ENCODE data around the gene SPATA2L. TPM values are rescaled to one million over a fixed set of nuclear protein-coding genes. Genes with fewer than 3 reads are reported as not detected.
"Not testable (repeated sequence)": the region's sequence is repeated elsewhere in the genome, so short reads cannot be mapped to it uniquely, and the experiment has no call there.

SPATA2L gene
- total RNA-seq, 1 donor from 2014 or later = 16.2 TPM

DNA sequence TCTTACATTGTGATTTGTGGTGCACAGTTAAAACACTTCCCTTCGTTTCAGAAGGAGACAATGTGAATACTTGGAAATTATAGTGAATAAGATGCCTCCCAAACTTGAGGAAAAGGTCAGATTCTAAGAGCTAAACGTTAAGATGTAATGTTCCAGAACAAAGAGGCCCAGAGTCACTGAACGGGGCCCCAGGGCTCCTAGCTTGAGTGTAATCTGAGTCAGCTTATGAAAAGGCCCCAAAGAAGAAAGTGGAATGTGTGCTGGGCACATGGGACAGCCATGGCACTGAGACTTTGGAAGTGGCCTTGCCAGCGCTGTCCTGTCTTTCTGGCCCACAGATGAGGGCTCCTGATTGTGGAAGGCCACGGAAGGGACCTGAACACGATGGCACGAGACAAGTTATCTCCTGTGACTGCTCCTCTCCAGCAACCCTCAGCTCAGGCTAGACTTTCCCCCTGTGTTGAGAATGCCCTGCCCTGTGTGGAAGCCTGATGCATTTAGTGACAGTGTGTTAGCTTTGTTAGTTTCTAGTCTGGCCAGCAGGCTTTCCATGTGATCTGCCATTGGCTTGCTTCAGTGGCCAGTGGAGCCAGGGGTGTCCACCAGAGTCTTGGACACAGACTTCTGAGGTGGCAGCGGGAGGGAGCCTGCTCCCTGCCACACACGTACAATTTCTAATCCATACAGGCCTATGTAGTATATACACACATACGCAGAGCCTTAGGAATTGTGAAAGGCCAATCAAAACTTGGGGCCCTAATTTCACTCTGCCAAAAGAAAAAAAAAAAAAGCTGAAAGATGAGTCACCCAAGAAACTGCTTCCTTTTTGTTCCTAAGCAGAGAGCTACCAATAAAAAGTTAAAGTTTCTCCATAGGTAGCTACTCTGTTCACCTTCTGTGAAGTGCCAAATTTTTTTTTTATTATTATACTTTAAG is 30.7 kb downstream of the SPATA2L start:
- intact Hi-C loops (cut with DNase I) = no loop called here
- Histone ChIP-seq H3K27me3 (no peaks in the 10 kb centered on the region), H3K36me3 (no peaks in the 10 kb centered on the region), H3K27ac (no peak overlapping the region), H3K4me3 (no peak overlapping the region), H3K9me3 (no peaks in the 10 kb centered on the region), H3K4me1 (peaks cover 4% of the 10 kb centered on the region)
- TF ChIP-seq POLR2AphosphoS5 (IDR thresholded peaks at IDR 0.05; ENCODE audit: insufficient read depth in 1 of 2, low read depth in 1 of 2) = no peak
- TF ChIP-seq, protein P1, sequence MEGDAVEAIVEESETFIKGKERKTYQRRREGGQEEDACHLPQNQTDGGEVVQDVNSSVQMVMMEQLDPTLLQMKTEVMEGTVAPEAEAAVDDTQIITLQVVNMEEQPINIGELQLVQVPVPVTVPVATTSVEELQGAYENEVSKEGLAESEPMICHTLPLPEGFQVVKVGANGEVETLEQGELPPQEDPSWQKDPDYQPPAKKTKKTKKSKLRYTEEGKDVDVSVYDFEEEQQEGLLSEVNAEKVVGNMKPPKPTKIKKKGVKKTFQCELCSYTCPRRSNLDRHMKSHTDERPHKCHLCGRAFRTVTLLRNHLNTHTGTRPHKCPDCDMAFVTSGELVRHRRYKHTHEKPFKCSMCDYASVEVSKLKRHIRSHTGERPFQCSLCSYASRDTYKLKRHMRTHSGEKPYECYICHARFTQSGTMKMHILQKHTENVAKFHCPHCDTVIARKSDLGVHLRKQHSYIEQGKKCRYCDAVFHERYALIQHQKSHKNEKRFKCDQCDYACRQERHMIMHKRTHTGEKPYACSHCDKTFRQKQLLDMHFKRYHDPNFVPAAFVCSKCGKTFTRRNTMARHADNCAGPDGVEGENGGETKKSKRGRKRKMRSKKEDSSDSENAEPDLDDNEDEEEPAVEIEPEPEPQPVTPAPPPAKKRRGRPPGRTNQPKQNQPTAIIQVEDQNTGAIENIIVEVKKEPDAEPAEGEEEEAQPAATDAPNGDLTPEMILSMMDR (IDR thresholded peaks at IDR 0.05) = no peak
- no peak for TF ChIP-seq POLR2A (IDR thresholded peaks at IDR 0.05)
- no peak for DNase-seq (ENCODE audit: extremely low spot score in 2 of 2)

DNA sequence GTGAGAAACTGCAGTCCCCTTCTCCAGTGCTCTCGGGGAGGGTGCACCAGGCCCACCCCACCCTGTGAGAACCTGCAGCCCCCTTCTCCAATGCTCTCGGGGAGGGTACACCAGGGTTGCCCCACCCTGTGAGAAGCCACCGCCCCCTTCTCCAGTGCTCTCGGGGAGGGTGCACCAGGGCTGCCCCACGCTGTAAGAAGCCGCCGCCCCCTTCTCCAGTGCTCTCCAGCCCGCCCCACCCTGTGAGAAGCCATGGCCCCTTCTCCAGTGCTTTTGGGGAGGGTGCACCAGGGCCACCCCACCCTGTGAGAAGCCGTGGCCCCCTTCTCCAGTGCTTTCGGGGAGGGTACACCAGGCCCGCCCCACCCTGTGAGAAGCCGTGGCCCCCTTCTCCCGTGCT is 31.8 kb downstream of the SPATA2L start:
- H3K27ac ChIP-seq = no peak overlapping the region
- H3K9me3 ChIP-seq = no peaks in the 10 kb centered on the region
- TF ChIP-seq, protein P1 (IDR thresholded peaks at IDR 0.05) = no peak
- TF ChIP-seq POLR2A (IDR thresholded peaks at IDR 0.05) (no peak), POLR2AphosphoS5 (IDR thresholded peaks at IDR 0.05; ENCODE audit: insufficient read depth in 1 of 2, low read depth in 1 of 2) (no peak)
- DNase-seq (ENCODE audit: extremely low spot score in 2 of 2) = no peak
- no peaks in the 10 kb centered on the region for H3K27me3 ChIP-seq
- H3K4me1 ChIP-seq = peaks cover 4% of the 10 kb centered on the region
- no peaks in the 10 kb centered on the region for H3K36me3 ChIP-seq
- H3K4me3 ChIP-seq = no peak overlapping the region
- intact Hi-C loops (cut with DNase I) = no loop called here

DNA sequence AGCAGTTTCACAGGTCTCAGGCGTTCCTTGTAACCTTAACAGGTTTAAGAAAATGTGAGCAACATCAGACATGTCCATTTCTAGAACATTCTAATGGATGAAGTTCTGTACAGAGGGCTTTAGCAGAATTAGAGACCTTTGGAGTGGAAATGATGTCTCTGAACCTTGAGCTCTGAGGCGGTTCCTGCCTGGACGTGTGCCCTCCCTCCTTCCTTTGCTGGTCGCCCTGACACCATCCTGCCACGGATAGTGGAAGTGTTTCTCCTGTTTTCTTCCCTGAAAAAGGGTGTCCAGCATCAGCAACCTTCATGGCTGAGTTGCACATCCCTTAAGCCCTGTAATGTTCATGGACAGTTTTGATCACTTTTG is 32.7 kb downstream of the SPATA2L start:
- Histone ChIP-seq H3K4me3 (no peak overlapping the region), H3K27ac (no peak overlapping the region)
- TF ChIP-seq POLR2AphosphoS5 (IDR thresholded peaks at IDR 0.05; ENCODE audit: insufficient read depth in 1 of 2, low read depth in 1 of 2) (no peak), POLR2A (IDR thresholded peaks at IDR 0.05) (no peak)
- TF ChIP-seq, protein P1 (IDR thresholded peaks at IDR 0.05) = no peak

DNA sequence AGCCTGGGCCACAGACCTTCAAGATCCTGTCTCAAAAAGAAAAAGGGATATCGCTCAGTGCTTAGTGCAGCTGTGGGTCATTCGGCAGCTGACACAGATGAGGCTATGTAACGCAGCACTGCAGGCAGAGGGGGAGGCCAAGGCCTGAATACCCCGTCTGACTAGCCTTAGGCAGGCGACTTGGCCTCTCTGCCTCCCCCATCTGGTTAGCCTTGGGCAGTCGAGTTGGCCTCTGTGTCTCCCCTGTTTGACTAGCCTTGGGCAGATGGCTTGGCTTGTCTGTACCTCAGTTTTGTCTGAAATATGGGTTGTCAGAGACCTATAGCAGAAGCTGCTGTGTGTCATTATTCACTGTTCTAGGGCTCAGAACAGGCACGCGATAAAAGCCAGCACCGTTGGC is 33.9 kb downstream of the SPATA2L start:
- peaks cover 0 to 10% of the 10 kb centered on the region in 2 donors for H3K36me3 ChIP-seq
- intact Hi-C loops (cut with DNase I) = no loop called here
- H3K4me1 ChIP-seq = peaks cover 4% of the 10 kb centered on the region
- no peak overlapping the region for H3K27ac ChIP-seq
- H3K27me3 ChIP-seq = no peaks in the 10 kb centered on the region
- H3K9me3 ChIP-seq = no peaks in the 10 kb centered on the region
- H3K4me3 ChIP-seq = no peak overlapping the region
- TF ChIP-seq POLR2A (IDR thresholded peaks at IDR 0.05) (no peak), POLR2AphosphoS5 (IDR thresholded peaks at IDR 0.05; ENCODE audit: insufficient read depth in 1 of 2, low read depth in 1 of 2) (no peak)
- TF ChIP-seq, protein P1 (IDR thresholded peaks at IDR 0.05) = no peak
- no peak for DNase-seq (ENCODE audit: extremely low spot score in 2 of 2)

More for the DNA sequence above, 32.7 kb downstream of the SPATA2L start:
- Histone ChIP-seq H3K4me1 (peaks cover 4% of the 10 kb centered on the region), H3K27me3 (no peaks in the 10 kb centered on the region), H3K36me3 (no peaks in the 10 kb centered on the region), H3K9me3 (no peaks in the 10 kb centered on the region)
- intact Hi-C loops (cut with DNase I) = no loop called here
- DNase-seq (ENCODE audit: extremely low spot score in 2 of 2) = no peak

DNA sequence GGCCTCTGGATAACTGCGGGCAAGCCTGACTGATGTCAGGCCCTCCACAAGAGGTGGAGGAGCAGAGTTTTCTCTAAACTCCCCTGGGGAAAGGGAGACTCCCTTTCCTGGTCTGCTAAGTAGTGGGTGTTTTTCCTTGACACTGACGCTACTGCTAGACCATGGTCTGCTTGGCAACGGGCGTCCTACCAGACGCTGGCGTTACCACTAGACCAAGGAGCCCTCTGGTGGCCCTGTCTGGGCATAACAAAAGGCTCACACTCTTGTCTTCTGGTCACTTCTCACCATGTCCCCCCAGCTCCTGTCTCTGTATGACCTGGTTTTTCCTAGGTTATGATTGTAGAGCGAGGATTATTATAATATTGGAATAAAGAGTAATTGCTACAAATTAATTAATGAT is 34.5 kb downstream of the SPATA2L start:
- H3K4me3 ChIP-seq; DNase-seq (ENCODE audit: extremely low spot score in 2 of 2); H3K27ac ChIP-seq; H3K27me3 ChIP-seq; H3K4me1 ChIP-seq; intact Hi-C loops (cut with DNase I); H3K9me3 ChIP-seq: not testable (repeated sequence)
- H3K36me3 ChIP-seq = peaks cover 0 to 13% of the 10 kb centered on the region in 2 donors

DNA sequence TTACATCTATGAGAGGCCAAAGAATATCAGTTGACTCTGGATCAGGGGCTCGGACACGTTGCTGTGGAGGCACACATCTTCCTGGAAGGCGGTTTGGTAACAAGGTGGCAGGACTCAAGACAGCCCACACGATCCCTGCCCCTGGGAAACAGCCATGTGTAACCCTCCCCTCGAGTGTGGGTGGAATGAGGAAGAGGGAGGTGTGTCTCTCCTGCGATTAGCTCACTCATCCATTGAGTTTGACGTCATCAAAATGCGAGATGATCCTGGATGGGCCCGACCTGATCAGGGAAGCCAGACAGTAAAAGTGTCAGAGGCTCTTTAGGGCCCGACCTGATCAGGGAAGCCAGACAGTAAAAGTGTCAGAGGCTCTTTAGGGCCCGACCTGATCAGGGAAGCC is 37.3 kb downstream of the SPATA2L start:
- H3K27me3 ChIP-seq; H3K4me3 ChIP-seq; intact Hi-C loops (cut with DNase I); H3K9me3 ChIP-seq; H3K27ac ChIP-seq; H3K4me1 ChIP-seq; DNase-seq (ENCODE audit: extremely low spot score in 2 of 2): not testable (repeated sequence)
- peaks cover 0 to 17% of the 10 kb centered on the region in 2 donors for H3K36me3 ChIP-seq

Data from vagina (tissue), 2 donors.